Measurements from ENCODE around the gene STAP2.
"Not testable (repeated sequence)": the region's sequence is repeated elsewhere in the genome, so short reads cannot be mapped to it uniquely, and the experiment has no call there.

Gene STAP2

GRCh38 chr19:4354897-4355296 is 16.3 kb upstream of the STAP2 start:
- no peak for DNase-seq

DNA sequence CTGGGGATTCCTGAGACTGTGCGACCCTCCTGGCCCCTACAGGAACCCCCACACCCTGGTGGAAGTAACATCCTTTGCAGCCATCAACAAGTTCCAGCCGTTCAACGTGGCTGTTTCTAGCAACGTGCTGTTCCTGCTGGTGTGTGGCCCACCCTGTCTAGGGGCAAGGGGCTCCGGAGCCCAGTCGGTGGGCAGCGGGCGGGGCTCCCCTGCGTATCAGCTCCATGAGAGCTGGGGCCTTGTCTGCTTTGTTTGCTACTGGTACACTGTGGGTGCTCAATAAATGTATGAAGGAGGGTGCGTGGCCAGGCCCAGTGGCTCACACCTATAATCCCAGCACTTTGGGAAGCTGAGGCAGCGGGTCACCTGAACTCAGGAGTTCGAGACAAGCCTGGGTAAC is 15.7 kb upstream of the STAP2 start:
- no peak for DNase-seq

DNA sequence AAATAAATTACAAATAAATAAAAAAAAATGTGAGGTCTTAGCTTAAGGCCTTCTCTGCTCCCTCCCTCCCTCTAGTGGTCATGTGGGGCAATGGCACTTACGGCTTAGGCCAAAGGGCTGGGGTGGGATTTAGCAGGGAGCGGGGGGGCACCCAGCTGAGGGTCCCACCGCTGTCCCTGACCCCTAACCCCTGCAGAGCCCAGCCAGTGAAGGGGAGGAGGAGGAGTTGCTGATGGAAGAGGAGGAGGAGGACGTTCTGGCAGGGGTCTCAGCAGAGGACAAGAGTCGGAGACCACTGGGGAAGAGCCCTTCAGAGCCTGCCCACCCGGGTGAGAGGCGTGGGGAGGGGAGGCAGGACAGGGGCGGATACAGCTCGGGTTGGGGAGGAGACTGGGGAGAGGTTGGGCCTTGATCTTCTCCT is 14.1 kb upstream of the STAP2 start:
- peak; percentile 64 for DNase-seq

- DNase-seq: no peak
These were observed 12.1 kb upstream of the STAP2 start for GRCh38 chr19:4350726-4351125.

- DNase-seq: no peak
These were observed 11.5 kb upstream of the STAP2 start for GRCh38 chr19:4350111-4350510.

GRCh38 chr19:4349225-4349624 is 10.6 kb upstream of the STAP2 start:
- DNase-seq: not testable (repeated sequence)

DNA sequence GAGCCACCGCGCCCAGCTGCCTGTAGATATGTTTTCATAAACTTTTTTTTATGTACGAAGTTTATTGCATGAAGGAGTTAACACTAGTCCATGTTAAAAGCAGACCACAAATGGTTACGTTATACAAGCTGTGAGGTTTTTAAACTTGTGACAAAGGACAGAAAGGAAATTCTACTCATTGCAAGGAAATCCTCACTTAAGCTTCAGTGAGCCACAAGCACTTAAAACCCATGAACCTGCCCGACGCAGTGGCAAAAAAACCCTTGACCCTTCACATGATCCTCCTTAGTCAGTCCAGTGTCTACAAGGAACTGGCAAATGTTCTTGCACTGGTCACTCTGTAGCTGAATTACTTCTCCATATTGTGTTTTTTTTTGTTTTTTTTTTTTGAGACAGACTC is 8.9 kb upstream of the STAP2 start:
- no peak for DNase-seq

GRCh38 chr19:4346020-4346383 is 7.4 kb upstream of the STAP2 start:
- DNase-seq: no peak

- DNase-seq: no peak
These were observed 6.9 kb upstream of the STAP2 start for GRCh38 chr19:4345342-4346019.

DNA sequence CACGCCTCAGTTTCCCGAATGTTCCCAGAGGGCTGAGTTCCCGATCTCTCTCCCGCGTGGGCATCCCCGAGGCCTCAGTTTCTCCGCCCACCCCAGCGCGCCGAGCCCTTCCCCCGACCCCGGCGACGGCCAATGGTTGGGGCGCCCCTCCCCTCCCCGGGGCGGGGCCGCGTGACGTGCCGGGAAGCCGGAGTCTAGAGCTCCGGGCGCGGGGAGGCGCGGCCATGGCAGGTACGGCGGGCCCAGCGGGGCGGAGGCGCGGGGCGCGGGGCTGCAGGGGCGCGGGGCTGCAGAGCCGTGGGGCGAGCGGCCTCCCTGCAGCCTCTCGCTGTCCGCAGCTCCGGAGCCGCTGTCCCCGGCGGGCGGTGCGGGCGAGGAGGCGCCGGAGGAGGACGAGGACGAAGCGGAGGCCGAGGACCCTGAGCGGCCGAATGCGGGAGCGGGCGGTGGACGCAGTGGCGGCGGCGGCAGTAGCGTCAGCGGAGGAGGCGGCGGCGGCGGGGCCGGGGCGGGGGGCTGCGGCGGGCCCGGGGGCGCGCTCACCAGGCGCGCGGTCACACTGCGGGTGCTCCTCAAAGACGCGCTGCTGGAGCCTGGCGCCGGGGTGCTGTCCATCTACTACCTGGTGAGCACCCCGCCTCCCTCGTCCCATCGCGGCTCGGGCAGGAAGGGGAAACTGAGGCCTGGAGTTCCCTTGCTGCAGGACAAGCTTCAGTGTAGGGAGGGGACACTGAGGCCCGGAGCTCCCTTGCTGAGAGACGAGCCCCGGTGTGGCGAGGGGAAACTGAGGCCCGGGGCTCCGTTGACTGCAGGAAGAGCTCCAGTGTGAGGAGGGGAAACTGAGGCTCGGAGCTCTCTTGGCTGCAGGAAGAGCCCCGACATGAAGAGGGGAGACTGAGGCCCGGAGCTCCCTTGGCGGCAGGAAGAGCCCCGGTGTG is 5.0 kb upstream of the STAP2 start, which contains the start of gene MPND:
TSS of gene MPND (plus strand) at position 193 of the 938 bp plus-strand sequence. CDS start at position 225, 32 bp downstream.
- DNase-seq: peak; percentile 94

GRCh38 chr19:4342615-4343369 is 4.2 kb upstream of the STAP2 start:
- DNase-seq: peak; percentile 95

GRCh38 chr19:4342314-4342614 is 3.6 kb upstream of the STAP2 start:
- no peak for DNase-seq

DNA sequence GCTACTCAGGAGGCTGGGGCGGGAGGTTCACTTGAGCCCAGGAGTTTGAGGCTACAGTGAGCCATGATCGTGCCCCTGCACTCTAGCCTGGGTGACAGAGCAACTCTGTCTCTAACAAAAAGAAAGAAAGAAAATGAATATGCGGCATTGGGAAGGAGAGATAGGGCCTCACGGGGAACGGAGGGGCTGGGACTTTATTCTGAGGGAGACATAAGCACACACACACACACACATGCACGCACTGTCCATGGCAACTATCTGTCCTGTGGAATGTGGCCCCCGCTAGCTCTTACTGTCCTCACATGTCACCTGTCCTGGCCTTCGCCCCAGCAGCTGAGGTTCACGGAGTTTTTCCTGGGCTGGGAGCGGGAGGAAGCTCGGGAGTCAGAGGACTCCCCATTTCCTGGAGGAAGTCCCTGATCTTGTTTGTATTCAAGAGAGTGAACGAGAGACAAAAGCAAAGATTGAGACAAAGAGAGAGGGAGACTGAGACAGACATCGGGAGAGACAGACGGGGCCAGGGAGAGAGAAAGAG is 654 bp downstream of the STAP2 start:
- no peak for DNase-seq

DNA sequence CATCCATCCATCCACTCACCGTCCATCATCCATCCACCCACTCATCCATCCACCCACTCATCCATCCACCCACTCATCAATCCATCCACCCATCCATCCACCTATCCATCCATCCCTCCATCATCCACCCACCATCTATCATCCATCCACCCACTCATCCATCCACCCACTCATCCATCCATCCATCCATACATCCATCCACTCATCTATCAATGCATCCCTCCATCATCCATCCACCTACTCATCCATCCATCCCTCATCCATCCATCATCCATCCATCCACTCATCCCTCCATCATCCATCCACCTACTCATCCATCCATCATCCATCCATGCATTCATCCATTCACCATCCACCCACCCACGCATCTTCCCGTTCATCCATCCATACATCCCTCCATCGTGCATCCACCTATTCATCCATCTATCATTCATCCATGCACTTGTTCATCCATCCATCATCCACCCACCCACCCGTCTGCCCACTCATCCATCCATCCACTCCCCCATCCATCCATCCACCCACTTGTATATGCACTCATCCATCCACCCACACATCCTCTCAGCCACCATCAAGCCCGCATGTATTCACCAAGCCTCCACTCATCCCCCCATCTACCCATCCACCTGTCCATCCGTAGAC is 3.6 kb downstream of the STAP2 start:
- no peak for DNase-seq

GRCh38 chr19:4329858-4330257 is 8.8 kb downstream of the STAP2 start:
- no peak for DNase-seq

DNA sequence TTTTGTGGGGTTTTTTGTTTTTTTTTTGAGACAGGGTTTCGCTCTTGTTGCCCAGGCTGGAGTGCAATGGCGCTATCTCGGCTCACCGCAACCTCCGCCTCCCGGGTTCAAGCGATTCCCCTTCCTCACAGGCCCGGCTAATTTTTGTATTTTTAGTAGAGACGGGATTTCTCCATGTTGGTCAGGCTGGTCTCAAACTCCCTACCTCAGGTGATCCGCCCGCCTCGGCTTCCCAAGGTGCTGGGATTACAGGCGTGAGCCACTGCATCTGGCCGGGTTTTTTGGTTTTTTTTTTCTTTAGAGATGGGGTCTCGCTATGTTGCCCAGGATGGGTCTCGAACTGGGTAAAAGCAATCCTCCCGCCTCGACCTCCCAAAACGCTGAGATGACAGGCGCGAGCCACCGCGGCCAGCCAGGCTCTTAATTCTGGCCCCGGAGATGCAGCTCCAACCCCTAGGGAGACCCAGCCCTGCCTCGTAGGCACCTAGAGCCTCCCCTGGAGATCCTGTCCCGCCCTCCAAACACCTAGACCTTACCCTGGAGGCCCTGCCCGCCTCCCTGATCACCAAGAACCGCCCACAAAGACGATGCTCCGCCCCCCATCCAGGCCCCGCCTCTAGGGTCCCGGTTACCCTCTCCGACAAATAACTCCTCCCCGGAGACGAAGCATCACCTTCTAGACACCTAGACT is 9.5 kb downstream of the STAP2 start:
- peak; percentile 84 for DNase-seq

GRCh38 chr19:4328243-4328990 is 10.2 kb downstream of the STAP2 start:
- peak; percentile 99 for DNase-seq

DNA sequence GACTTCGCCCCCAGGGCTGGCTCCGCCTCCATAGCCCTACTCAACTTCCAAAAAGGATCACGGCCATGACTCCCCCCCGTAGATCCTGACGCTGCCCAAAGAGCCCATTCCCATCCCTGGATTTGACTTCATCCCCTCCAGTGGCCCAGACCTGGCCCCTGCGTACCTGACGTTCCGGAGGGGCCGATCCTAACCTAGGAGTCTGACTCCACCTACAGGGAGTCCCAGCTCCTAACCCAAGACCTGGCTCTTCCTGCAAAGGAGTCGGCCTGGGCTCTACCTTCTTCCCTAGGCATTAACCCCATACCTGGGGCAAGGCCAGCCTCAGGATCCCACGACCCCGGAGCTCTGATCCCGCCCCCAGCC is 10.8 kb downstream of the STAP2 start:
- no peak for DNase-seq

GRCh38 chr19:4327252-4327876 is 11.3 kb downstream of the STAP2 start:
- DNase-seq: peak; percentile 96

DNA sequence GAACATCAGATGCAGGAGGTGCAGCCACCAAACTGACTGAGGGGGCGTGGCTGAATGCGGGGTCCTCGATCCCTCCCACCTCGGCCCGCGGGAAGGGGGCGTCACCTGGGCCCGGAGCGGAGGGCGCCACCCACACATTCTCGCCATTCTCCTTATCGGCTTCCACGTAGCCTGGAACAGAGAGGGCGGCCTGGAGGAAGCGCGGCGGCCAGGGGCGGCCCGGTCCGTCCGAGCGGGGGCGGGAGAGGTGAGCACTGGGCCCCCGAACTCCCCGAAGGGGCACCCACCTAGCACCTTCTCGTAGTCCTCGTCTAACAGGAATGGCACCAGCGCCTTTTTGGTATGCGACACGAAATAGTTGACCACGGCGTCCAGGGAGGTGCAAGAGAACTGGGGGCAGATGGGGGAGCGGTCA is 11.8 kb downstream of the STAP2 start:
- DNase-seq: peak; percentile 29

All from activated CD4-positive, alpha-beta T cell treated with anti-CD3 and anti-CD28 coated beads for 48 hours (primary cell).